ENCODE results near the gene SRGAP1.

GRCh38 chr12:63836046-63836445 is 8.5 kb upstream of the SRGAP1 start:
- TF ChIP-seq CTCF (optimal IDR thresholded peaks at IDR 0.05 in 1 of 3, IDR thresholded peaks at IDR 0.05 in 1 of 3, conservative IDR thresholded peaks at IDR 0.05 in 1 of 3; ENCODE audit: extremely low read depth in 1 of 3, insufficient read depth in 2 of 3, low read length in 3 of 3) (no peak), EZH2 (IDR thresholded peaks at IDR 0.05; ENCODE audit: low read length) (no peak)
